ENCODE measurements around the gene ZNF154.

DNA sequence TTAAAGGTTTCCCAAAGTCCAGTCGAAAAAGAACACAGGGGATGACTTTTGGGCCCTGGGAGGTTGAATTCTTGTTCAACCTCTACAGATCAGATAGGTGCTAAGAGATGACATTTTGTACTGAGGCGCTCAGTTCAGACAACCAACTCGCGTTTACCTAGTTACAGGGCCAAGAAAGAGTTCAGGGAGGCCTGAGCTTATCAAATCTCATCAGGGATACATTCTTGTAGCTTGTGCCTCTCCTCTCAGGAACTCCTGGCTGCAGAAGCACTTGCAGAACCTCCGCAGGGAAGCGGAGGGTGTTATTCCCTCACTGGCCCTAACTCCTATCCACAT is 38.4 kb upstream of the ZNF154 start:
- TF ChIP-seq, protein P1, sequence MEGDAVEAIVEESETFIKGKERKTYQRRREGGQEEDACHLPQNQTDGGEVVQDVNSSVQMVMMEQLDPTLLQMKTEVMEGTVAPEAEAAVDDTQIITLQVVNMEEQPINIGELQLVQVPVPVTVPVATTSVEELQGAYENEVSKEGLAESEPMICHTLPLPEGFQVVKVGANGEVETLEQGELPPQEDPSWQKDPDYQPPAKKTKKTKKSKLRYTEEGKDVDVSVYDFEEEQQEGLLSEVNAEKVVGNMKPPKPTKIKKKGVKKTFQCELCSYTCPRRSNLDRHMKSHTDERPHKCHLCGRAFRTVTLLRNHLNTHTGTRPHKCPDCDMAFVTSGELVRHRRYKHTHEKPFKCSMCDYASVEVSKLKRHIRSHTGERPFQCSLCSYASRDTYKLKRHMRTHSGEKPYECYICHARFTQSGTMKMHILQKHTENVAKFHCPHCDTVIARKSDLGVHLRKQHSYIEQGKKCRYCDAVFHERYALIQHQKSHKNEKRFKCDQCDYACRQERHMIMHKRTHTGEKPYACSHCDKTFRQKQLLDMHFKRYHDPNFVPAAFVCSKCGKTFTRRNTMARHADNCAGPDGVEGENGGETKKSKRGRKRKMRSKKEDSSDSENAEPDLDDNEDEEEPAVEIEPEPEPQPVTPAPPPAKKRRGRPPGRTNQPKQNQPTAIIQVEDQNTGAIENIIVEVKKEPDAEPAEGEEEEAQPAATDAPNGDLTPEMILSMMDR (IDR thresholded peaks at IDR 0.05; ENCODE audit: low read length): no peak
- TF ChIP-seq EZH2 (IDR thresholded peaks at IDR 0.05; ENCODE audit: borderline replicate concordance, low read length): no peak

Data from OCI-LY1 (cell line).